T-helper 17 cell (primary cell): ENCODE results near the gene IRAK4. TPM values are rescaled to one million over a fixed set of nuclear protein-coding genes. Genes with fewer than 3 reads are reported as not detected.
"Not testable (repeated sequence)": the region's sequence is repeated elsewhere in the genome, so short reads cannot be mapped to it uniquely, and the experiment has no call there.

Experiments used
- ATAC-seq: fragments of 150-1000 bp; cut with Tn5 transposase; 2 replicates; pipeline ENCODE4 v1.10.0; 2021; ENCODE audit warnings: mild to moderate bottlenecking, moderate library complexity
- DNase-seq, 3 donors: peaks; one replicate each; pipeline versions ENCODE4 v3.0.0 to v3.0.0-alpha.2; 2020 to 2021
- H3K9me3 ChIP-seq: one replicate; pipeline ENCODE4 v1.7.0; 2013; ENCODE audit warnings: low read length, mild to moderate bottlenecking; ENCODE audit not compliant: control insufficient read depth, poor library complexity, severe bottlenecking
- H3K27ac Mint-ChIP-seq: one replicate; pipeline ENCODE4 v1.8.0; 2022; ENCODE audit warnings: mild to moderate bottlenecking, moderate library complexity, mixed read lengths
- H3K27me3 Mint-ChIP-seq: one replicate; pipeline ENCODE4 v1.8.0; 2022; ENCODE audit warnings: mixed read lengths
- H3K36me3 Mint-ChIP-seq: one replicate; pipeline ENCODE4 v1.8.0; 2022; ENCODE audit warnings: low read depth, mixed read lengths
- H3K4me1 Mint-ChIP-seq: one replicate; pipeline ENCODE4 v1.8.0; 2022; ENCODE audit warnings: mild to moderate bottlenecking, mixed read lengths
- H3K4me3 Mint-ChIP-seq: one replicate; pipeline ENCODE4 v1.8.0; 2022; ENCODE audit warnings: mild to moderate bottlenecking, moderate library complexity, mixed read lengths
- total RNA-seq, 4 donors: library from RNA in 2 of 4; stranded (reverse) in 2 of 4; gene quantifications; one replicate each; pipeline ENCODE4 v1.2.3 and lab custom pipeline; 2022 to 2026

The IRAK4 gene
- total RNA-seq, 2 donors from 2014 or later = 44.5 to 53.6 TPM

DNA sequence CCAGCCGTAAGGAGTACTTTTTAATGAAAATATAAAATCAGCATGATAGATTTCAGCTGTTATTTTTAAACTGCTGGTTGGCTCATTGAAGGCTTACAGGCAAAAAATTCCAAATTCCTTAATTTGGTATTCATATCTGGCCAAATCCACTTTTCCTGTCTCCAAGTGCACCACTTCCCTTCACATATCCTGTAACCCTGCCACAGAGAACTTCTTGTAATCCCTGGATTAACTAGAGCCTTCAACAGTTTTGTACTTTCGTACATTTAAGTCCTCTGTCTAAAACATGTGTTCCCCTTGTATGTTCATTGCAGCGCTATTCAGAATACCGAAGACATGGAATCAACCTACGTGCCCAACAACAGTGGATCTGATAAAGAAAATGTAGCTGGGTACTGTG lies 9.7 kb upstream of the IRAK4 start:
- no peak overlapping the region for H3K27ac Mint-ChIP-seq
- peaks cover 5% of the 10 kb centered on the region for H3K36me3 Mint-ChIP-seq
- no peaks in the 10 kb centered on the region for H3K9me3 ChIP-seq
- no peaks in the 10 kb centered on the region for H3K27me3 Mint-ChIP-seq
- peaks cover 9% of the 10 kb centered on the region for H3K4me1 Mint-ChIP-seq
- no peak for ATAC-seq
- no peak for DNase-seq
- no peak overlapping the region for H3K4me3 Mint-ChIP-seq

- DNase-seq = no peak
- H3K27me3 Mint-ChIP-seq = no peaks in the 10 kb centered on the region
- H3K36me3 Mint-ChIP-seq = peaks cover 6% of the 10 kb centered on the region
- no peak overlapping the region for H3K4me3 Mint-ChIP-seq
- H3K27ac Mint-ChIP-seq = no peak overlapping the region
- H3K4me1 Mint-ChIP-seq = peaks cover 13% of the 10 kb centered on the region
- H3K9me3 ChIP-seq = no peaks in the 10 kb centered on the region
- no peak for ATAC-seq
Observed at GRCh38 chr12:43750814-43751213, 7.9 kb upstream of the IRAK4 start.

GRCh38 chr12:43751360-43751759 lies 7.4 kb upstream of the IRAK4 start:
- not testable (repeated sequence) for H3K36me3 Mint-ChIP-seq, H3K4me3 Mint-ChIP-seq, H3K9me3 ChIP-seq, H3K27ac Mint-ChIP-seq, H3K27me3 Mint-ChIP-seq, ATAC-seq, DNase-seq
- peaks cover 18% of the 10 kb centered on the region for H3K4me1 Mint-ChIP-seq

DNA sequence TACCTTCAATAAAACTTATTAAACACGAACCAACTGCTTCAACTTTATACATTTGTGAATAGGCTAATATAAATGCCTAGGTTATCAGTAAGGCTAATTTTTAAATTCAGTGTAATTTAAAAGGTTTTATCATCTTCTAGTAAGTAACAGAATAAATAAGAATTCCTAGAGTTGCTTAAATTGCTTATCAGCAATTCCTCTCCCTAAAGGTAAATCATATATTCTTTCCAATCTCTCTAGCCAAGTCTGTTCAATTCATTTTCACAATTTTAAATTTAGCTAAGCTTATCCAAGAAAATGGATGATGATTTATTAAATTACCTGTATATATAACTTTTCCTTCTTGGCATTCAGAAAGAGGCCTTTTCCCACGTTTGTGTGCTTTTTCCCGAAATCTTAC lies 4.7 kb upstream of the IRAK4 start:
- H3K9me3 ChIP-seq = no peaks in the 10 kb centered on the region
- Mint-ChIP-seq H3K27me3 (no peaks in the 10 kb centered on the region), H3K27ac (no peak overlapping the region), H3K4me3 (no peak overlapping the region), H3K36me3 (peaks cover 7% of the 10 kb centered on the region), H3K4me1 (peaks cover 31% of the 10 kb centered on the region)
- no peak for ATAC-seq
- no peak for DNase-seq

DNA sequence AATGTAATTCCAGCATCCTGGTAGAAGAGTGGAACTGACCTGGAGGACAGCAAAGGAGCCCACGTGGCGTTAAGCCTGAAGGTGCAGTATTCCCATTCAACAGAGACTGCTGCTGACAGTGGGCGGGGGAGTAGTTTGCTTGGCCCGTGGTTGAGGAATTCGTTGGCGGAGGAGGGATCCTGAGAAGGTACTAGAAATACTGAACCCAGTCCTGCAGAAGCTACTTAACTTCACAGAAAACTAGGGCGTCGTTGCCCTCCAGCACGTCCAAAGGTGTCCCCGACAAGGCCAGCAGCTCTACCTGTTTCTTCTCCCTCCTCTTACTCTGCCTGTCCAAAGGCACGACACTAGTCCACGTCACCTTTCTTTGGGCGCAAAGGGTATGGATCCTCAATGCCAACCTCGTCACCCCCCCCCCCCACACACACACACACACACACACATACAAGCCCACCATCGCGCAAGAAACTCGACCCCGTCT lies 464 bp upstream of the IRAK4 start:
- no peaks in the 10 kb centered on the region for H3K9me3 ChIP-seq
- Mint-ChIP-seq H3K27ac (peak overlapping the region; percentile 98), H3K36me3 (peaks cover 10% of the 10 kb centered on the region), H3K4me3 (peak overlapping the region; percentile 97), H3K4me1 (peaks cover 48% of the 10 kb centered on the region), H3K27me3 (no peaks in the 10 kb centered on the region)
- peak; percentile 25 for ATAC-seq
- peak in 1 of 3 donors; percentile 6 for DNase-seq

- no peak for DNase-seq
- no peaks in the 10 kb centered on the region for H3K9me3 ChIP-seq
- no peaks in the 10 kb centered on the region for H3K27me3 Mint-ChIP-seq
- peak overlapping the region; percentile 97 for H3K4me3 Mint-ChIP-seq
- peak overlapping the region; percentile 98 for H3K27ac Mint-ChIP-seq
- peaks cover 51% of the 10 kb centered on the region for H3K4me1 Mint-ChIP-seq
- ATAC-seq = no peak
- H3K36me3 Mint-ChIP-seq = peaks cover 13% of the 10 kb centered on the region
Observed at GRCh38 chr12:43760396-43760795, 1.6 kb downstream of the IRAK4 start.

- peaks cover 42% of the 10 kb centered on the region for H3K4me1 Mint-ChIP-seq
- no peaks in the 10 kb centered on the region for H3K27me3 Mint-ChIP-seq
- ATAC-seq (no peak), DNase-seq (no peak)
- peaks cover 13% of the 10 kb centered on the region for H3K36me3 Mint-ChIP-seq
- H3K4me3 Mint-ChIP-seq = peak overlapping the region; percentile 58
- peak overlapping the region; percentile 24 for H3K27ac Mint-ChIP-seq
- H3K9me3 ChIP-seq = no peaks in the 10 kb centered on the region
Observed at GRCh38 chr12:43761500-43761899, 2.7 kb downstream of the IRAK4 start.

DNA sequence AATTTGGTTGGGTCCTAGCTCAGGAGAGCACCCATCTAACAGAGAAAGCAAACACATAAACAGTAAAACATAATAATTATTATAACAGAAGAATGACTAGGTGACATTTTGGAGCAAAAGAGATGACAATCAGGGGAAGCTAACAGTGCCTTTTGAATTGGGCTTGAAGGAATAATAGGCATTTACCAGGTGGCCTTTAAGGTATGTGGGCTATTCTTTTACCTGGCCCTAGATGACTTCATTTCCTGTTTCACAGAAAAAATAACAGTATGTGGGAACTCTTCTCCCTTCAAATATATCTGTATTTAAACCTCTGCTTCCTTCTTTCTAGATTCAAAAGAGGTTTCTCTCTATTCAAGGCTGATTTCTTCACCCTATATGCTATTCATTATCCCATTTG lies 3.8 kb downstream of the IRAK4 start:
- H3K9me3 ChIP-seq = no peaks in the 10 kb centered on the region
- Mint-ChIP-seq H3K4me3 (no peak overlapping the region), H3K4me1 (peaks cover 39% of the 10 kb centered on the region), H3K27ac (no peak overlapping the region), H3K36me3 (peaks cover 13% of the 10 kb centered on the region), H3K27me3 (no peaks in the 10 kb centered on the region)
- DNase-seq (no peak), ATAC-seq (no peak)

DNA sequence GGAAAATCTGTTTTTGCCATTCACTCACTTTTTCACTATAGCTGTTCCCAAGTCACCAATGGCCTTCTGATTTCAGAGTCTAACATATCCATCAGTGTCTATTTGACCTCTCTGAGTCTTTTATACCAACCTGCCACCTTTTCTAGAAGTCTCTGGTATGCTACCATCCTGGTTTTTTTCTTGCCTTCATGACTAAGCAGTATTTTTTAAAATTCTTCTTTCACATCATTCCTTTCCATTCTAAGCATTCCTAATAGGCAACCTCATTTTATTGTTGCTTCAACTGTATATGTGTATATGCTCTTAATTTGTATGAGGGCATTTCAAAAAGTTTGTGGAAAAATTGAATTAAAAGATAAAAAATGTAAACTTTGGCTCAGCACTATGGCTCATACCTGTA lies 5.0 kb downstream of the IRAK4 start:
- H3K9me3 ChIP-seq = no peaks in the 10 kb centered on the region
- H3K4me1 Mint-ChIP-seq = peaks cover 31% of the 10 kb centered on the region
- H3K4me3 Mint-ChIP-seq = peak overlapping the region; percentile 15
- H3K36me3 Mint-ChIP-seq = peaks cover 11% of the 10 kb centered on the region
- H3K27ac Mint-ChIP-seq = peak overlapping the region; percentile 41
- ATAC-seq (no peak), DNase-seq (no peak)
- H3K27me3 Mint-ChIP-seq = no peaks in the 10 kb centered on the region

DNA sequence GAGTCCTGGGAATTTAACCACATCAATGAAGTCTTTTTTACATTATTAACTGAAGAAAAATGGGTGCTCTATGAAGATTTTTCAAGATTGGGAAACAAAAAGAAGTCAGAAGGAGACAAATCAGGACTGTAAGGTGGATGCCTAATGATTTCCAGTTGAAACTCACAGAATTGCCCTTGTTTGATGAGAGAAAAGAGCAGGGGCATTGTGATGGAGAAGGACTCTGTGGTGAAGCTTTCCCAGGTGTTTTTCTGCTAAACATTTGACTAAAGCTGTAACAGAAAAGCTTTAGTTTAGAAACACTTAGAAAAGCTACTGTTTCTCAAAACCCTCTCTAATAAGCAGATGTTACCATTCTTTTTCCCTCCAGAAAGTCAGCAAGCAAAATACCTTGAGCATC lies 5.8 kb downstream of the IRAK4 start:
- peaks cover 11% of the 10 kb centered on the region for H3K36me3 Mint-ChIP-seq
- H3K4me3 Mint-ChIP-seq = no peak overlapping the region
- peaks cover 29% of the 10 kb centered on the region for H3K4me1 Mint-ChIP-seq
- DNase-seq = no peak
- ATAC-seq = no peak
- H3K27me3 Mint-ChIP-seq = no peaks in the 10 kb centered on the region
- H3K9me3 ChIP-seq = no peaks in the 10 kb centered on the region
- peak overlapping the region; percentile 41 for H3K27ac Mint-ChIP-seq

DNA sequence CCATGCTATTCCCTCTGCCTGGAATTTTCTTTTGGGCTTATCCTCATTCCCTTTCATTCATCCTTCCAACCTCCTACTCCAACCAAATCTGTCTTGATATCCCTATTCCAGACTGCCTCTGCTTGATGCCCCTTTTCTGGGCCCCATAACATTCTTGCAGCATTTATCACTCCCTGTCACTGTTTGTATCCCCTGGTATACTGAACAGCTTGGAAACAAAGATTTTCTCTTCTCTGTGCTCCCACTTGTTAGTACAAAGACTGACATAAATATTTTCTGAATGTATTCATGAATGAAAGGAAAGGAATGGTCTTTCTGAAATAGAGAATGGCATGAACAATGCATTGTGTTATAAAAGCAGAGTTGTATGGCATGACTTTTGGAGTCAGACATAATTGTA lies 7.5 kb downstream of the IRAK4 start:
- ATAC-seq = no peak
- Mint-ChIP-seq H3K27ac (no peak overlapping the region), H3K4me3 (no peak overlapping the region), H3K36me3 (peaks cover 10% of the 10 kb centered on the region), H3K27me3 (no peaks in the 10 kb centered on the region), H3K4me1 (peaks cover 25% of the 10 kb centered on the region)
- no peak for DNase-seq
- H3K9me3 ChIP-seq = no peaks in the 10 kb centered on the region

GRCh38 chr12:43776498-43776897 lies 17.7 kb downstream of the IRAK4 start:
- Mint-ChIP-seq H3K36me3 (peaks cover 2% of the 10 kb centered on the region), H3K27ac (no peak overlapping the region), H3K4me3 (no peak overlapping the region), H3K4me1 (peaks cover 2% of the 10 kb centered on the region), H3K27me3 (no peaks in the 10 kb centered on the region)
- DNase-seq (no peak), ATAC-seq (peak; percentile 77)
- H3K9me3 ChIP-seq = no peaks in the 10 kb centered on the region

DNA sequence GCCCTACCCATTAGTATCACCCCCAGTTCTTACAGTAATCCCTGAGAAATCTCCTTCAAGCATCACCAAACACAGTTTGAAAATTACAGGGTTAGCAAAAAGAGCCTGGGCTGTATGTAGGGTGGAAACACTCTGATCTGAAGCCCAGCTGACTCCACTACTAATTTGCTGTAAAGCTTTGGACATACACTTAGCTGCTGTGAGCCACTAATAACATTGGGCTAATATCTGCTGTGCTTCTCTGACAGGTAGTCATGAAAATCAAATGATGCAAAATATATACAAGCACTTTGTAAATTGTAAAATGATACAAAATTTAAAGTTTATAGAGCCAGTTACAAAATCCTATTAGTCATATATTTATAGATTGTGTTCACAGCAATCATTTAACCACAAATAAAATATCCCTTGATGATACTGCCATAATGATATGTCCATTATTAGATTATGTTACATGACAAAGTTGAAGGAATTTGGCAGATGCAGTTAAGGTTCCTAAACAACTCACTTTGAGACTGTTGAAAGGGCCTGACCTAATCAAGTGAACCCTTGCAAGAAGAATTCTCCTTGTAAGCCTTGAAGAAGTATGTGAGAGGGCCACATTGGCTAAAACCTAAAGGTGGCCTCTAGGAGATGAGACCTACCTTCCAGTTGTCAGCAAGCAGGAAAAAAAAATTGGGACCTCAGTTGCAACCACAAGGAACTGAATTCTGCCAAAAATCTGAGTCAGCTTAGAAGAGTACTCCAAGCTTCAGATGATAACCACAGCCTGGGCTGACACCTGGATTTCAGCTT lies 28.3 kb downstream of the IRAK4 start:
- Mint-ChIP-seq H3K27ac (no peak overlapping the region), H3K36me3 (peaks cover 3% of the 10 kb centered on the region)
- ATAC-seq = no peak

DNA sequence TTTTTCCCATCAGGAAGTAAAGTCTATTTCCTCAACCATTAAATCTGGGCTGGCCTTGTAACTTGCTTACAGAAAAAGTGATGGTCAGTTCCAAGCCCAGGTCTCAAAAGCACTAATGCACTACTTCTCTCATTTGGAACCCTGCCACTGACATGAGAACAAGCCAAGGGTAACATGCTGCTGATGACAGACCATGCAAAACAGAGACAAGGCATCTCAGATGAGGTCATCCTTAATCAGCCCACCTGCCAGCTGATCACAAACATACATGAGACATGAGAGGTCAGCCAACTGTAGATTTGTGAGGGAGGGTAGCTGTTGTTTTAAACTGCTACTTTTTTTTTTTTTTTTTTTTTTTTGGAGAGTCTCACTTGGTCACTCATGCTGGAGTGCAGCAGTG lies 31.2 kb downstream of the IRAK4 start:
- H3K9me3 ChIP-seq = no peaks in the 10 kb centered on the region
- Mint-ChIP-seq H3K4me1 (no peaks in the 10 kb centered on the region), H3K27ac (no peak overlapping the region), H3K36me3 (no peaks in the 10 kb centered on the region), H3K27me3 (no peaks in the 10 kb centered on the region), H3K4me3 (no peak overlapping the region)
- ATAC-seq (no peak), DNase-seq (no peak)

More for the DNA sequence above, 28.3 kb downstream of the IRAK4 start:
- H3K27me3 Mint-ChIP-seq = no peaks in the 10 kb centered on the region
- no peaks in the 10 kb centered on the region for H3K4me1 Mint-ChIP-seq
- no peaks in the 10 kb centered on the region for H3K9me3 ChIP-seq
- H3K4me3 Mint-ChIP-seq = no peak overlapping the region
- DNase-seq = no peak
